Astrocyte (in vitro differentiated cells and primary cell): Measurements from ENCODE around the gene PHKA2. TPM values are rescaled to one million over a fixed set of nuclear protein-coding genes. Genes with fewer than 3 reads are reported as not detected.

Experiments
- DNase-seq: peaks from one replicate; pipeline ENCODE4 v3.0.0-alpha.2; 2010; ENCODE audit warnings: low read depth
- FAIRE-seq: peaks from 2 replicates; lab custom pipeline; 2011; peaks lifted over from hg19 to GRCh38; lab: Jason Lieb, UNC
- H2AFZ ChIP-seq: 2 replicates; pipeline ENCODE4 v1.6.0; 2012; ENCODE audit warnings: low read depth, low read length, inconsistent platforms
- H3K27ac ChIP-seq: 2 replicates; pipeline ENCODE4 v1.5.1; 2011; ENCODE audit warnings: low read depth, low read length, inconsistent platforms
- H3K27me3 ChIP-seq: 2 replicates; pipeline ENCODE4 v1.6.0; 2011; ENCODE audit warnings: low read length, inconsistent platforms; ENCODE audit not compliant: insufficient read depth
- H3K36me3 ChIP-seq: 2 replicates; pipeline ENCODE4 v1.5.1; 2011; ENCODE audit warnings: low read length, inconsistent platforms; ENCODE audit not compliant: insufficient read depth
- H3K4me1 ChIP-seq: 2 replicates; pipeline ENCODE4 v1.5.1; 2011; ENCODE audit warnings: low read length, inconsistent platforms; ENCODE audit not compliant: insufficient read depth
- H3K4me2 ChIP-seq: 2 replicates; pipeline ENCODE4 v1.6.0; 2012; ENCODE audit warnings: low read length, inconsistent platforms
- H3K4me3 ChIP-seq: 2 replicates; pipeline ENCODE4 v1.5.1; 2011; ENCODE audit warnings: low read depth, mild to moderate bottlenecking, low read length, inconsistent platforms; ENCODE audit not compliant: insufficient read depth
- H3K79me2 ChIP-seq: 2 replicates; pipeline ENCODE4 v1.6.0; 2012; ENCODE audit warnings: mild to moderate bottlenecking, low read length, inconsistent platforms; ENCODE audit not compliant: insufficient read depth
- H3K9ac ChIP-seq: 2 replicates; pipeline ENCODE4 v1.6.0; 2012; ENCODE audit warnings: mild to moderate bottlenecking, low read length, inconsistent platforms
- H3K9me3 ChIP-seq: 2 replicates; pipeline ENCODE4 v1.5.1; 2012; ENCODE audit warnings: low read depth, mild to moderate bottlenecking, low read length, inconsistent platforms; ENCODE audit not compliant: insufficient read depth
- H4K20me1 ChIP-seq: 2 replicates; pipeline ENCODE4 v1.6.0; 2012; ENCODE audit warnings: low read length, inconsistent platforms; ENCODE audit not compliant: insufficient read depth
- H3K27ac Mint-ChIP-seq: one replicate; pipeline ENCODE4 v1.8.0; 2021; ENCODE audit warnings: mild to moderate bottlenecking, mixed read lengths; ENCODE audit not compliant: unreplicated experiment
- H3K27me3 Mint-ChIP-seq: one replicate; pipeline ENCODE4 v1.8.0; 2021; ENCODE audit warnings: low read depth, mixed read lengths; ENCODE audit not compliant: unreplicated experiment
- H3K36me3 Mint-ChIP-seq: one replicate; pipeline ENCODE4 v1.8.0; 2021; ENCODE audit warnings: low read depth, mixed read lengths; ENCODE audit not compliant: unreplicated experiment
- H3K4me1 Mint-ChIP-seq: one replicate; pipeline ENCODE4 v1.8.0; 2021; ENCODE audit warnings: low read depth, mixed read lengths; ENCODE audit not compliant: unreplicated experiment
- H3K4me3 Mint-ChIP-seq: one replicate; pipeline ENCODE4 v1.8.0; 2021; ENCODE audit warnings: mild to moderate bottlenecking, moderate library complexity, mixed read lengths; ENCODE audit not compliant: unreplicated experiment
- H3K9me3 Mint-ChIP-seq: one replicate; pipeline ENCODE4 v1.8.0; 2021; ENCODE audit warnings: mild to moderate bottlenecking, mixed read lengths; ENCODE audit not compliant: unreplicated experiment
- CTCF ChIP-seq: IDR thresholded peaks from 2 replicates; pipeline ENCODE4 v1.5.1; 2011; ENCODE audit warnings: low read depth, mild to moderate bottlenecking, inconsistent platforms, low read length, moderate library complexity; ENCODE audit not compliant: insufficient read depth
- EZH2 ChIP-seq: IDR thresholded peaks from 2 replicates; pipeline ENCODE4 v1.6.1; 2012; ENCODE audit warnings: mild to moderate bottlenecking, low read length, inconsistent platforms; ENCODE audit not compliant: insufficient read depth
- total RNA-seq: library from RNA; stranded (reverse); gene quantifications from 2 replicates; pipeline ENCODE4 v1.2.1, GENCODE V29; 2021

PHKA2 gene
- total RNA-seq, 1 donor from 2014 or later: 12.4 TPM

GRCh38 chrX:18941896-18942295, 42.0 kb downstream of the PHKA2 start:
- H3K4me2 ChIP-seq: no peak overlapping the region
- no peak overlapping the region for H3K4me3 ChIP-seq
- FAIRE-seq: no peak
- H3K4me1 ChIP-seq: no peaks in the 10 kb centered on the region
- H3K27me3 ChIP-seq: no peaks in the 10 kb centered on the region
- Mint-ChIP-seq H3K4me3 (no peak overlapping the region), H3K27ac (no peak overlapping the region), H3K27me3 (no peaks in the 10 kb centered on the region), H3K36me3 (peaks cover 10% of the 10 kb centered on the region), H3K9me3 (no peaks in the 10 kb centered on the region), H3K4me1 (peaks cover 6% of the 10 kb centered on the region)
- no peak for TF ChIP-seq EZH2
- TF ChIP-seq CTCF: no peak
- H3K36me3 ChIP-seq: no peaks in the 10 kb centered on the region
- no peak overlapping the region for H3K27ac ChIP-seq
- H2AFZ ChIP-seq: no peak overlapping the region
- DNase-seq: no peak
- no peaks in the 10 kb centered on the region for H3K79me2 ChIP-seq
- H4K20me1 ChIP-seq: no peaks in the 10 kb centered on the region
- no peak overlapping the region for H3K9ac ChIP-seq
- H3K9me3 ChIP-seq: no peaks in the 10 kb centered on the region

- Mint-ChIP-seq H3K4me3 (no peak overlapping the region), H3K4me1 (no peaks in the 10 kb centered on the region), H3K36me3 (peaks cover 10% of the 10 kb centered on the region), H3K9me3 (no peaks in the 10 kb centered on the region), H3K27me3 (no peaks in the 10 kb centered on the region), H3K27ac (no peak overlapping the region)
- Histone ChIP-seq H3K4me1 (no peaks in the 10 kb centered on the region), H3K4me2 (no peak overlapping the region), H3K79me2 (no peaks in the 10 kb centered on the region), H3K27me3 (no peaks in the 10 kb centered on the region), H3K36me3 (no peaks in the 10 kb centered on the region), H3K9me3 (no peaks in the 10 kb centered on the region), H3K27ac (no peak overlapping the region), H4K20me1 (no peaks in the 10 kb centered on the region), H3K9ac (no peak overlapping the region), H3K4me3 (no peak overlapping the region), H2AFZ (no peak overlapping the region)
- no peak for DNase-seq
- FAIRE-seq: no peak
- no peak for TF ChIP-seq CTCF
- TF ChIP-seq EZH2: no peak
Measured at GRCh38 chrX:18938710-18939109, 45.2 kb downstream of the PHKA2 start.

GRCh38 chrX:18937173-18937572, 46.7 kb downstream of the PHKA2 start:
- H3K36me3 ChIP-seq: no peaks in the 10 kb centered on the region
- H3K4me3 ChIP-seq: no peak overlapping the region
- no peaks in the 10 kb centered on the region for H4K20me1 ChIP-seq
- no peaks in the 10 kb centered on the region for H3K4me1 ChIP-seq
- no peak overlapping the region for H3K27ac ChIP-seq
- H3K9me3 ChIP-seq: no peaks in the 10 kb centered on the region
- no peaks in the 10 kb centered on the region for H3K4me1 Mint-ChIP-seq
- H2AFZ ChIP-seq: no peak overlapping the region
- H3K9ac ChIP-seq: no peak overlapping the region
- no peak overlapping the region for H3K4me3 Mint-ChIP-seq
- no peaks in the 10 kb centered on the region for H3K79me2 ChIP-seq
- H3K4me2 ChIP-seq: no peak overlapping the region
- no peak for TF ChIP-seq EZH2
- TF ChIP-seq CTCF: no peak
- peaks cover 7% of the 10 kb centered on the region for H3K36me3 Mint-ChIP-seq
- no peak overlapping the region for H3K27ac Mint-ChIP-seq
- H3K27me3 ChIP-seq: no peaks in the 10 kb centered on the region
- no peak for FAIRE-seq
- no peak for DNase-seq
- no peaks in the 10 kb centered on the region for H3K27me3 Mint-ChIP-seq
- H3K9me3 Mint-ChIP-seq: no peaks in the 10 kb centered on the region
